AG08395 (cell line): ENCODE results near the gene ABLIM2.

Experiments
- DNase-seq: peaks from one replicate; pipeline ENCODE4 v3.0.0; 2012; ENCODE audit warnings: mixed read lengths, low spot score

ABLIM2 gene

DNA sequence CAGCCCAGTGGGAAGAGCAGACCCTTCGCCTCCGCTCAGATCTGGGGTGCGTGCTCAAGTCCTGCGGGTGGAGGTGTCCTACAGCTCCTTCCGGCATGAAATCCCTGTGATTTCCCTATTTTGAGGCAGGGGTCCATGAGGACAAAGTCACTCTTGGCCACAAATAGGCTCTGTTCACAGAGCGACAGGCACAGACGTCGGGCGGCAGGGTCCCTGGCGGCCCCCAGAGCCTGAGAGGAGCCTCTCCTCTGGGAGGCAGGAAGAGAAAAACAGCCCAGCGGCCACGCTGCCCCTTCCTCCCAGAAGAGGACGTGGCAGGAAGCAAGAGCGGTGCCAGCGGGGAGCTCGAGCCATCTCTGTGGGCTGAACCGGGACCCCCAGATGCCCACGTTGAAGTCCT lies 38.7 kb downstream of the ABLIM2 start:
- no peak for DNase-seq

DNA sequence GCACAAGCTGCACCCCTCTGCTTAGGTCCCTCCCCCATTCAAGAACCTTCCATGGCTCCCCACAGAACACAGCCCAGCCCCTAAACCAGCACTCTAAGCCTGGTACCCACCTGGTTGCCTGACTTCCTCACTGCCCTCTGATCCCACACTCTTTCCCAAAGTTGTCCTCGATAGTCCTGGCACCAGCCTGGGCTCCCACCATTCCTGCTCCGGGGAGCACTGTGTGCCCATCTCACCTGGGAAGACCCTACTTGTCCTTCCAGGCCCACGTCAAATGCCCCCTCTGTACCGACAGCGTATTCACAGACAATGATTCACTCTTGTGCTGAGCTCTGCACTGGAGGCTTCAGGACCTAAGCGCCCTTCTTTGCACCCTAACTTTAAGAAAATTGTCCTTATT lies 40.1 kb downstream of the ABLIM2 start:
- no peak for DNase-seq

DNA sequence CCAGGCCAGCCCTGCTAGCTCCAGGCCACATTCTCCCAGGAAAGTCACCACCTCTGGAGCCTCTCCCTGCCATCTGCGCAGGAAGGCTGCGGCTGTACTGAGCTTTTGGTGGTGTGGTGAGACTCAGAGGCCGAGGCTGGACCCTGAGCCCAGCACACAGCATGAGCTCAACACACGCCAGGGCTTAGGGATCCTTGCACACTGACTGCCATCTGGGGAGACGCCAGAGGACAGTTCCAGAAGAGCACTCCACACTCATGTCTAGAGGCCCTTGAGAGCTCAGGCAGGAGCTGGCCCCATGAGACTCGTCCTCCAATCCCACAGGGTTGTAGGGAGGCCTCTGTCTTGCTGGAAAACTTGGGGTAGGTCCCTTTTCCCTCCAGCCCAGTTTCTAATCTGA lies 40.6 kb downstream of the ABLIM2 start:
- no peak for DNase-seq

DNA sequence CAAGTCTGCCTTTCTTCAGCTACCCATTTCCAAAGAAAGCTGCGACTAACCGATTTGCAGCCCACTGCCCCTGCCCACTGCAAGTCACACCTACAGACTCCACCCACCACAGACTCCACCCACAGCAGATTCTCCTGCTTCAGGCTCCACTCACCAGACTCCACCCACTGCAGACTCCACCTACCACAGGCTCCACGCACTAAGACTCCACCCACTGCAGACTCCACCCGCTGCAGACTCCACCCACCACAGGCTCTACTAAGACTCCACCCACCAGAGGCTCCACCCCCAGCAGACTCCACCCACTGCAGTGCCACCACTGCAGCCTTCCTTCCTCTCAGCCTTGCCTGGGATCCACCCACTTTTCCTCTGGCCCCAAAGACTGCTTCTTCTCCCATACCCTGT lies 41.3 kb downstream of the ABLIM2 start:
- peak; percentile 21 for DNase-seq

DNA sequence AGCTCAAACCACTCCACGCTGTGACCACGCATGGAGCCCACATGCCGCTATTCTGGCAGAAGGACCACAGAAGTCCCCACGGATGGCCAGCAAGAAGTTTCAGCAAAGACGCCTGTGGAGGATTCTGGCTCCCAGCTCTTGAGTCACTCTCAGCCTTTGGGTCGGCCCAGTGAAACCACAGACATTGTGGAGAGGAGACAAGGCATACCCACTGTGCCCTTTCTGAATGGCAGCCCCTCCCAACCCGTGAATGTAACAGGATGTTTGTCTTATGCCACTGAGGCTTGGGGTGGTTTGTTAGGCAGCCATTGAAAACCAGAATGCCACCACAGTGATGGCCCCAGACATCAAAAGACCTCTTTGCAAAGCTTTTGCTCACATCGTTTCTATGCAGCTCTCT lies 42.7 kb downstream of the ABLIM2 start:
- no peak for DNase-seq

DNA sequence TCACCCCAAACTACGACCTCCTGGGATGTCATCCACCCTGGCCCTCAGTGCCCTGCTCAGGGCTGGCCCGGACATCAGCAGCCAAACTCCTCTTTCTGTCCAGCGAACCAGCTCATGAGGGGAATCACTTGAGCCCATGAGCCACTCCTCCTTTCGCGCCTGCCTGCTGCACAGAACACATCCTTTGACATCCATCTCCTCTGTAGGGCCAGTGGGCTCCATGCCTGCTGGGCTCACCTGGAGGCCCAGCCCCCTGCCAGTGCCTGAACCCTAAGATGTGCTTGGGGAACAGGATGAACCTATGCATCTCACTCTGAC lies 43.5 kb downstream of the ABLIM2 start:
- no peak for DNase-seq

DNA sequence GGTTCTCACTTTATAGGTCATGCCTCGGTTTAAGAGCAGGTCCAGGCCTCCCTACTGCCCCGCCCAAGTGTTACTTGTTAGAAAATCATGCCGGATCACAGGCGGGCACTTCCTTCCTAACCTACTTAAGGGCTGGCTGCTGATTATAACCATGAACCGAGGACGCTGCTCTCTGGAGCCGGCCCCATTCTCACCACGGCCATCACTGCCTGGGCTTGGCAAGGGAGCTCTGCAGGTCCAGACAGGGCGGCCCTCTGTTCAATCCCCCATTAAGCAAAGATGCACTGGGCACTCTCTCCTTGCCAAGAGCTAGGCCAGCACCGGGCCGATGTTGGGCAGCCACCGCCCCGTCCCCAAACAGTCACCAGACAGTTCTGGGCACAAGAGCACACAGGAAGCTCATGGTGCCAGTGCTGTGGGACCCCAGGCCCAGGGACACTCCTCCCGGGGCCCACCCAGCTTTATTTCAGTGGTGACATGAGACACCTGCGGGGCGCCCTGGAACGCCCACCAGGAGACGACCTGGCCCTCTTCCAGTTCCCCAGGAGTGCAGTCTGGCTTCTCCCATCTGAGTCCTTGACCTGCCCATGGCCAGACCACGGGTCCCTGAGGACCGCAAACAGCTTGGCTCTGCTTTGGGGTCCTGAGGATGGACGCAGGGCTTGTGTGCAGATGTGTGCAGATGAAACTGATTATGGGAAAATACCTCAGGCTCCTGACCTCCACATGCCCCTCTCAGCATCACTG lies 44.0 kb downstream of the ABLIM2 start:
- DNase-seq = no peak

DNA sequence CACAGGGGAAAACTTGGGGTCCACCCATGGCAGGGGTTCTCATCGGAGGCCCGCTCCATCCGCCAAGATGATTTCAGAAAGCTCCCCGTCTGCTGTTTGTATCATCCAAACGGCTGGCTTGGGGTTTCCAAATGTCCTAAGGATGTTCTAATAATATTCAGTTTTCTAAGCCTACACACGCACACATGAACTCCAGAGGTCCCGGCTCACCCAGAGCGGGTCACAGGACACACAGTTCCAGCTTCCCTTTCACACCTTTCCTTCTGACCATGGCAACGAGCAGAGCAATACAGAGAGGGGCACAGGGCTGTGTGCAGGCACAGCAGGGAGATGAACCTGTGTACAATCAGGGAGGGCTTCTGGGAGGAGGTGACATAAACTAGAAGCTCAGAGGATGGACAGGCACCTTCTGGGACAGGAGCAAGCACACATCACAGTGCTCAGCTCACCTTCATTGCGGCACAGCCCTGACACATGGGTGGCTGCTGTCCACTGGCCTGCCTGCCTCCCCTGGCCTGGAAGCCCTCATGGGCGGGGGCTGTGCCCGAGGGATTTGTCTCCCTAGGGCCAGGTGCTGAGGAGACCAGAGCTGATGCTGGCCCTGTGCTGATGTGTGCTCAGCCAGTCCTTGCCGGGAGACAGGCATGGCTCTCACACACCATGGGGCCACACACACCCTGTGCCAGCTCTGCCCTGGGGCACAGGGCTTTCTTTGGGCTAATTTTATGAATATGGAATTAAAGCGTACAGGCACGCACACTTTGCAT lies 44.8 kb downstream of the ABLIM2 start:
- DNase-seq = no peak

DNA sequence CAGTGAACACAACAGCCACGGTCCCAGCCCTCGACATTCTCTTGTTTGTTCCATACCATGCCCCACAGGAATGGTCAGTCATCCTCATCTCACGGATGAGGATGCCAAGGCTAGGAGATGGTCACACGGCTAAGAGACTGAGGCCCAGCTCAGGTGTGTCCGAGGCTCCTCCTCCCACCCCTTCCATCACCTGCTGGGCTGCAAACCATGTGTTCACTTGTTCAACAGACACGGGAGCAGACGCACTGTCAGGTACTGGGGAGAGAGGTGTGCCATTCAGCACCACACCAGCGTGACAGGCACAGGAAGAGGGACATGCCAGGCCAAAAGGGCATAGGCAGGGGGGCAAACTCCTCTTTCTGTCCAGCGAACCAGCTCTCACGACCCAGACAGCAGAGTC lies 45.9 kb downstream of the ABLIM2 start:
- DNase-seq = no peak

DNA sequence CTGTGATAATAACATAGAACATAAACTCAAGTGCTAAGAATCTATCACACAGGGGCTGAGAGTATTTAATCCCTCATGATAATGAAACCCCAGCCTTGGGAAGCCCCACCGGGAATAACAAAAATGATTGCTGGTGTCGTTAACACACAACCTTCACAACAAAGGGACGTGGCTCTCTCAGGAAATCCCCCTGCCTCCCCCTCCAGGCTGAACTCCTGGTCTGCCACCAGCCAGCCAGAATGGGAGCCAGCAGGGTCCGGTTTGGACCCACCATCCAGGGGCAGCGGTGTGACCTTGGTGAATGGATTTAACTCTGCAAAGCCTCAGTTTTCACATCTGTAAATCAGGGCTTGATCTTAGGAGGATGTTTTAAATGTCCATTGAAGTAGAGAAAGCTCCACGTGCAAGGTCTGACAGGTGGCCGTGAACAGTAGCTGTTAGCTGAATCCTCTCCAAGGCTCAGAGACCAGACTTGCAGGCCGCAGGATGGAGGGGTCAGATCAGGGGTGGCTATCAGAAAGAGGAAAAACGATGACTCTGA lies 46.5 kb downstream of the ABLIM2 start:
- DNase-seq = no peak

DNA sequence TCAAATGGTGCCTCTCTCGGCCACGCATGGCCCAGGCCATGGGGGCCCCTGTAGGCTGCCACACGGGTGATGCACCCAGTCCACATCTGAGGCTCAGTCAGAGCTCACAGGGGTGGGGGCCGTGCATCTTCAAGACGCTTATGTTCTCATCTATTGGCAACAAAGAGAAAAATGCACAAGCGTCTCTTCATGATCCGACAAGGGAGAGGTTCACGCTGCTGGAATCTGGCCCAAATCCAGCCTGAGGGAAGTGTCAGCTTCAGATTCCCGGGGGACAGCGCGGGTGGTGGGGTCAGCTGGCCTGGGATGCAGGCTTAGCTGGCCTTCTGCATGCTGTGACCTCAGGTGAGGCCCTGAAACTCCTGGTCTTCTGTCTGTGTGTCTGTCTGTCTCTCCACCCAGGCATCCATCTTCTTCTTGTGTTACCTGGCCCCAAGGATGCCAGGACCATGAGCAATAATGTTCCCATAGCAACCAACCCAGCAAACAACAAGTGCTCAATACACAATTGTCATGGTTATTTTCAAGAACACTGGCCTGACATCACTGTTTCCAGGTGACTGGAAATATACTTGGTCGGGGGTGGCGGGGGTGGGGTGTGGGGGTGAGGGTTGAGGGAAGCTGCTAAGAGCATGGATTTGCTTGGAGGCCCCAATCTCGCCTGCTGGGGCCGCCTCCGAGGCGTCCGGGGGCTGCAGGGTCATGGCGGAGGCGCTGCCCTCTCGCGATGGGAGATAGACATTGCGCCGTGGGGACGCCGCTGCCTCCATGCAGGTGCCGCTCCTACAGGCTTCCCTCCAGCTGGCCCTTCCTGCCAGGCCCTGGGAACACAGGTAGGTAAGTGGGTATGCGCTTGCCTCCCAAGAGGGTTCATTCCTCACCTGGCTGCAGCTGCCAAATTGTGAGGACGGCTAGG lies 48.3 kb downstream of the ABLIM2 start:
- no peak for DNase-seq

DNA sequence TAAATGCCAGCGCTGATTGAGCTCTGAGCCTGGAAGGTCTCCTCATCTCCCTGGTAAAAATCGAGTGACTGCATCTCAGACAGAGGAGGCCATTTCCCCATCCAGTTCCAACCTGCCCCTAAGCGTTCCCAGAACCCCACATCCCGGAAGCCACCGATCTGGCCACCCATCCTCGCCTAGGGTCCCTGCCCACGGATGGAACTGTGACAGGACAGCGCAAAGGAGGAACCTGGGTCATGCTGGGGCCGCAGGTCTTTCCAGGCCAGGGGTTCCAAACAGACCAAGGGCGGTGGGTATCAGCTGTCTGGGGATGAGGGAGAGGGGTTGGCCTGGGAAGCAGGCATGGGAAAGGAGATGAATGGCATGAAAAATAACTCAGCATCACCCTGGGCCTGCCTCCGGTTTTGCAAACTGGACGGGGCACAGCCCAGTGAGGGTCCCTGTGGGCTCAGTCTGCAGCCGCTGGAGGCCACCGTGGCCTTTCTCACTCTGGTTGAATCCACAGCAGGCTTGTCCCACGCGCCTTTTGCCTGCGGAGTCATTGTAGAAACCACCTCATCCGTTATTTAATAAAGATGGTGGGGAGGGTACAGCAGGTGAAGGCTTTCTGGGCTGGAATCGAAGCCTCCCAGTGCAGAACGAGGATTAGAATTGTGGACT lies 49.1 kb downstream of the ABLIM2 start:
- DNase-seq = no peak

DNA sequence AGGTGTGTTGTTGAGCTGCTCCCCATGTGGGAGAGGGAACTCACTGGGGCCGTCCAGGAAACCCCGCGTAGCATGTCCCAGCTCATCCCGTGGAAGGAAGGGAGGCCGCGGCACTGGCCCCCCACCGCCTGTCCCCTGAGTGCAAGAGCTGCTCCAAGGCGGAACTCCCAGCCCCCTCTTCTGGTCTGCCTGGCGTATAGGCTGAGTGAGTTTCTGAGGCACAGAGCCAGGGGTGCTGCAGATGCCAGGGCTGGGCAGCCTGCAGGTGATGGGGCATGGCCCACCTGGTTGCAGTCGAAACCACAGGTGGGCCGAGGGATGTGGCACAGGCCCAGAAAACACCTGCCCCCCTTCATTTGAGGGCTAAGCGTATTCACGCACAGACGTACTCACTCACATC lies 49.6 kb downstream of the ABLIM2 start:
- no peak for DNase-seq

DNA sequence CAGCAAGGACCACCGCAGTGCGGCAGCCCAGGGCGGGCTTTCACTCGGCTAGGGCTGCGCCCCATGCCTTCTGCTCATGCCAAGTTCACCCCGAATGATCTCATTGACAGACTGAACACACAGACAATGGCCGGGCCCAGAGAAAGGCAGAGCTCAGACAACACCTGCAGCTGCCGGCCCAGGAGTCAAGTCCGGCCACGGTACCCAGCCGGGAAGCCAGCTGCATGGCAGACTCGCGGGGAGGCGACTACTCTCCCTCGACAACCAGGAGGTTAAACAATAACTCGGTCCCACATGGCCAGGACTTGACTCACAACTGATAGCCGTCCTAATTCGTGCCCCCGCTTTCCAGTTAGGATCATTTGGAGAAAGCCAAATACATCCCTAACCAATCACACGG lies 50.4 kb downstream of the ABLIM2 start:
- no peak for DNase-seq

DNA sequence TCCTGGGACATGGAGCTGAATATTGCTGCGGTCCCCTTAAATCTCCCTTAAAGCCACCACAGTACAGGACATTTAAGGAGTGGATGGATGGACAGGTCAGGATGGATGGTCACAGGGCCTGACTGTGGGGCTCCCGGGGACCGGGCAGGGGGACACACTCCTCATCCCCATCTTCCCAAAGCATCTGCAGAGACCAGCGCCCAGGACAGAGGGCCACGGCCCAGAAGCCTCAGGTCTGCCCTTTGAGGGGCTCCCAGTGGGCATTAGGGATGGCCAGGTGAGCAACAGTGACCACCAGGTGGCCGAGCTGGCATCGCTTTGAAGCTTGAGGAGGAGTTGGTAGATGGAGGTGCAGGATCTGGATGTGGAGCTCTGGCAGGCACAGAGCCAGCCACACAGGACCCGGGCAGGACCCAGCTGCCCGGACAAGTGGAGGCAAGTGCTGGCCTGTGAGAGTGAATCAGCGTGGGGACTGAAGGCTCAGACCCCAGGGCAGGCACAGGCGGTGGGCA lies 51.4 kb downstream of the ABLIM2 start:
- no peak for DNase-seq

DNA sequence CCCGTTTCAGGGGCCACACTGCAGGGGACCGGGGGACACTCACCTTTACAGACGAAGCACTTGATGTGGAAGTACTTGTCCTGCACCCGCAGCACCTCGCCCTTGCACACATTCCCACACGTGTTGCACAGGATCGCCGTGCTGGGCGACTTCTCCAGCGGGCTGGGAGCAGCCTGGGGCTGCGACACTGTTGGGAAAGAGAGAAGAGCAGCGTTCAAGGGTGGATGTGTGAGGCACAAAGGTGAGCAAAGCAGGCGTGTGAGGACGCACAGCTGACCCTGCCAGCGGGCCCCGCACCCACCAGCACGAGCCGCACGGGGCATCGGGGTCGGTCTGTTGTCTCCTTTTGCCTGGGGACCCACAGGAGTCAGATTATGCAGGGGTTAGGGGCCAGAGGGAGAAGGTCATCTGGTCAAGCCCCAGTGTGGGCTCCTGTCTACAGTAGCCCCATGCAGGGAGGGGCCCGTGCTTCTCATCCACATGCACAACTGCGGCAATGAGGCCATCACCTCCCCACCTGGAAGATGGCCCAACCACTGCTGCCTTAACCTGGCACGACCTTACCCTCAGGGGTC lies 52.1 kb downstream of the ABLIM2 start:
- no peak for DNase-seq

DNA sequence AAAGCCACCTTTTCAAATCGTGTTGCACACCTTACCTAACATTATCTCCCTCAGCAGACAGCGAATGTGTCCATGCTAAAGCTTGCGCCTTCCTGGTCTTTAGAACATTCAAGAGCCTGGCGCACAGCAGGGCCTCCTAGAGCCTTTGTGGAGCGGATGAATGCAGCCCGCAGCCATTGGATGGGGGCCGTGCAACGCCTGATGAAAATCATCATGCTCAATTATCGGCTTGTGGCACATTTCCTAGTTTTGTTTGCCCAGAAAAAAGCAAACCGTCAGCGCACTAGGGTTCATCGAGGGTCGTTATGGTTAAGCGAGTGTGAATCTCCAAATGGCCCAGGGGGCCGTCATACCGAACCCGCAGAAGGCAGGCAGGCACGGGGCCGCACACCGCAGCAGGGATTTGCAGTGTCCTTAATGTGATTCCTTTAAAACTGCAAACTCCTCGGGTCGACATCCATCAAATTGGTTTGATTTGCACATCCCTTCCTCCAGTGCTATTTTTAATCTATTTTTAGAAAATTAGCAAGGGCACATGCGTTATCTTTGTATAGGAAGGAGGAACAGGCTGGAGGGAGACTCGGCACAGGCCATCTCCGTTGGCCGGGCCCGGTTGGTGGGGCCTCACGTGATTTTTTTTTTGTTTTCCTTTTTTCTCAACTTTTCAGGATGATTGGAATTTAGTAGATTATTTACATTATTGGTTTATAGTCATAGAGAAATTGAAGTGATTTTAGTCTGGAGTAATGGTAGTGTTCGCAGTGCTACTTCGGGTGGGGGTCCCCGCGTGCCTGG lies 53.1 kb downstream of the ABLIM2 start:
- DNase-seq = no peak

DNA sequence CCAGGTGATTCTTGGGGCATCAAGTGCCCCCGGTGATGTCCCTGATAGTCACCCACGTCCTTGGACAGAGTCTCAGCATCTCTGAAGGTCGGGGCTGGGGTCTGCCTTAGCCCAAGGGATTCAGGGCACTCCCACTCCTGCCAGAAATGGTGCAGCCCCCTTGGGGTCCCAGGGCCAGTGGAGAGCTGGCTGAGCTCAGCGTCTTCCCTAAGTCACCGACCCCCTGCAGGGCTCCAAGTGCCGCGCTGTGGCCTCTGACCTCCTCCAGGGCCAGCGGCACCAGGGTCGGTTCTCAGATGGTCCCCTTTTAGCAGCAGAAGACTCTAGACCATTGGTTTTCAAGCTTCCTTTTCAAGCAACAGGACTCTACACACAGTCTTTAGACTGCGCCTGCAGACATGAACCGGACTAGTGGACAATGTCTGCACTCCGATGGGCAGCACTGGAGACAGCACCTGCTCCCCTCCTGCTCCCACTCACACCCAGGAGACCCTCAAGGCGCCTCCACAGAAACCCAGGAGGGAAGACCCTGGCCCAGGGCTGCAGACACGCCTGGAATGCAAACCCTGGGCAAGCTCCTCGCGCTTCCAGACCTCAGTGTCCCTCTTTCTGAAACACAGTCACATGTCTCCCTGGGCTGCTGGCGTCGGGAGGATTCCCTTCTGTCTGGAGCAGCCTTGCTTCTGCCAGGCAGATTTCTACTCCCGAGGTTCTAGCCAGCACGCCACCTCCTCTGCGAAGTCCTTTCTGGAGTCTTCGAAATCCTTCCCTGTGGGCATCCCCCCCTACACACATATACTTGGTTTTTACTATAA lies 53.9 kb downstream of the ABLIM2 start:
- no peak for DNase-seq
